T-cell (primary cell): Measurements from ENCODE around the gene CXCR4. TPM values are rescaled to one million over a fixed set of nuclear protein-coding genes. Genes with fewer than 3 reads are reported as not detected.
A peak's percentile ranks its signal among the peaks of the same experiment; 100 is the strongest.

Source experiments
- ATAC-seq, 4 experiments: fragments of 200-7000 bp in 3 of 4; fragments of 150-1000 bp in 1 of 4; cut with Tn5 transposase; replicated peaks in 1 of 4; 1 replicate in 3 of 4; 2 replicates in 1 of 4; pipeline ENCODE4 v1.10.0; 2021; ENCODE audit warnings: moderate library complexity in 3 of 4, mild to moderate bottlenecking in 2 of 4, moderate number of reproducible peaks in 1 of 4
- CTCF ChIA-PET, 2 donors: fragments of 300-600 bp; sonication (Branson Sonifier 250); formaldehyde crosslinking; loops; one replicate each; lab custom pipeline; 2022; ENCODE audit warnings: antibody characterized with exemption in 2 of 2; lab: Charles Lee
- POLR2A ChIA-PET, 2 donors: fragments of 300-600 bp; sonication (Branson Sonifier 250); formaldehyde crosslinking; loops; one replicate each; lab custom pipeline; 2022; ENCODE audit warnings: antibody characterized with exemption in 2 of 2; lab: Charles Lee
- DNase-seq, 35 experiments: peaks; one replicate each; pipeline versions ENCODE4 v3.0.0 to v3.0.0-alpha.2; 2013 to 2023
- H3K27ac ChIP-seq: one replicate; pipeline ENCODE4 v1.5.1; 2013; ENCODE audit warnings: low read length
- H3K27me3 ChIP-seq, 2 experiments: replicated peaks in 1 of 2; 1 replicate in 1 of 2; 2 replicates in 1 of 2; pipeline versions ENCODE4 v1.6.1 to v1.7.0; 2013; ENCODE audit warnings: low read length in 1 of 2, mixed read lengths in 1 of 2; ENCODE audit not compliant: control insufficient read depth in 2 of 2, insufficient read depth in 2 of 2; ENCODE audit errors: extremely low read depth in 1 of 2
- H3K36me3 ChIP-seq, 2 donors: 1 replicate in 1 of 2; 2 replicates in 1 of 2; pipeline versions ENCODE4 v1.6.1 to v1.7.0; 2013; ENCODE audit warnings: low read length in 1 of 2; ENCODE audit not compliant: control insufficient read depth in 2 of 2, insufficient read depth in 1 of 2; ENCODE audit errors: extremely low read depth in 1 of 2
- H3K4me1 ChIP-seq, 2 experiments: 1 replicate in 1 of 2; 2 replicates in 1 of 2; pipeline versions ENCODE4 v1.6.1 to v1.7.0; 2013; ENCODE audit warnings: low read length in 2 of 2, mixed read lengths in 1 of 2; ENCODE audit not compliant: insufficient read depth in 2 of 2, control insufficient read depth in 1 of 2; ENCODE audit errors: extremely low read depth in 1 of 2
- H3K4me3 ChIP-seq, 2 donors: 1 replicate in 1 of 2; 2 replicates in 1 of 2; pipeline versions ENCODE4 v1.5.1 to v1.7.0; 2013; ENCODE audit warnings: mild to moderate bottlenecking in 2 of 2, low read length in 1 of 2, moderate library complexity in 1 of 2; ENCODE audit not compliant: control insufficient read depth in 1 of 2; ENCODE audit errors: extremely low read depth in 1 of 2
- H3K9me3 ChIP-seq: 2 replicates; pipeline ENCODE4 v1.7.0; 2013
- H3K27ac Mint-ChIP-seq, 2 donors: one replicate each; pipeline ENCODE4 v1.8.0; 2020 to 2021; ENCODE audit warnings: mild to moderate bottlenecking in 2 of 2, mixed read lengths in 2 of 2
- H3K27me3 Mint-ChIP-seq, 2 donors: one replicate each; pipeline ENCODE4 v1.8.0; 2021 to 2022; ENCODE audit warnings: mixed read lengths in 2 of 2
- H3K36me3 Mint-ChIP-seq: one replicate; pipeline ENCODE4 v1.8.0; 2021; ENCODE audit warnings: mixed read lengths
- H3K4me1 Mint-ChIP-seq, 3 donors: one replicate each; pipeline ENCODE4 v1.8.0; 2020 to 2022; ENCODE audit warnings: mixed read lengths in 3 of 3, mild to moderate bottlenecking in 1 of 3
- H3K4me3 Mint-ChIP-seq, 3 donors: one replicate each; pipeline ENCODE4 v1.8.0; 2020 to 2022; ENCODE audit warnings: mild to moderate bottlenecking in 3 of 3, mixed read lengths in 3 of 3, moderate library complexity in 3 of 3
- H3K9me3 Mint-ChIP-seq, 3 donors: one replicate each; pipeline ENCODE4 v1.8.0; 2020 to 2022; ENCODE audit warnings: mixed read lengths in 3 of 3
- WGBS: methylation state at CpG from one replicate; pipeline ENCODE4 v1.1.5; 2013; ENCODE audit warnings: missing lambda C conversion rate; ENCODE audit not compliant: insufficient coverage; 5-methylcytosine and 5-hydroxymethylcytosine counted together
- total RNA-seq, 35 experiments: library from RNA in 6 of 35; stranded (reverse) in 6 of 35; fragments of 120-200 nt in 1 of 35; gene quantifications; one replicate each; pipeline versions ENCODE4 v1.2.1 to v1.2.4 and lab custom pipeline; 2013 to 2026

Gene CXCR4
- total RNA-seq, 5 donors from 2014 or later (not counting 1 experiment from before 2014, with no cell fraction given): 274 to 1,514 (median 326) TPM

- H3K9me3 ChIP-seq: no peaks in the 10 kb centered on the region
- Mint-ChIP-seq H3K36me3 (no peaks in the 10 kb centered on the region), H3K9me3 (peaks cover 0 to 4% (median 0%) of the 10 kb centered on the region in 3 donors), H3K27ac (peak overlapping the region; percentile 96 to 97), H3K4me1 (peaks cover 99 to 100% (median 99%) of the 10 kb centered on the region in 3 donors), H3K27me3 (no peaks in the 10 kb centered on the region), H3K4me3 (peak overlapping the region; percentile 40 to 69 (median 67))
- H3K4me1 ChIP-seq: peaks cover 66 to 98% of the 10 kb centered on the region in 2 experiments
- ATAC-seq (peak in 3 of 4 experiments; percentile 5 to 12 (median 9)), DNase-seq (peak in 22 of 35 experiments; percentile 30 to 76 (median 55))
- H3K27ac ChIP-seq: peak overlapping the region; percentile 100
- ChIA-PET CTCF (interaction anchor here in 1 of 2 donors (0.6 to 1.1 kb wide), 3 partner anchors 21 to 220 kb away, joined by 3 read pairs; no protein-coding TSS in a partner anchor), POLR2A (interaction anchor here (0.5 to 5.7 kb wide), 18 partner anchors 9 to 392 kb away, joined by 3 to 121 read pairs (median 5); partner anchors contain the start of gene CXCR4 (in 2 of the 2))
- peak overlapping the region in 1 of 2 donors; percentile 10 for H3K4me3 ChIP-seq
- no peaks in the 10 kb centered on the region for H3K36me3 ChIP-seq
- WGBS: 0% methylated on average over 1 of the region's 2 CpGs
- no peaks in the 10 kb centered on the region for H3K27me3 ChIP-seq
Observed at GRCh38 chr2:136134126-136134525, 16.2 kb upstream of the CXCR4 start.

DNA sequence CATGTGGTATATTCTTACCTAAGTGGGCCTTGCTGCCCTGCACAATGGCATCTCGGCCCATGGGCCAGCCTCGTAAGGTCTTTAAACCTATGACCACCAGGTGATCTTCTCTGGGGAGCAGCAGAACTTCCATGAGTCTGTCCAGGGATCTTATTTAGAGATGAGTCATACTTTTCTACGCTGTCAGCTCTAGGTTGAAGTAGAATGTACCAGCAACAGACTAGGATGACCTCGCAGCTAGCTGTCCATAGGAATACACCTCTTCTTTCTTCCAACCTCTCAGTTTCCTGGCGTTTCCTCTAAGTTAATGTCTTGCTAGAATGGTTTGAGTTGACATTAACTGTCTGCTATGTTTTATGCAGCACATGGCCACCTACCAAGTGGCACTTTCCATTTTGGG lies 15.6 kb upstream of the CXCR4 start:
- Mint-ChIP-seq H3K4me1 (peaks cover 99 to 100% (median 99%) of the 10 kb centered on the region in 3 donors), H3K4me3 (peak overlapping the region; percentile 40 to 69 (median 67)), H3K9me3 (peaks cover 0 to 7% (median 0%) of the 10 kb centered on the region in 3 donors), H3K27me3 (no peaks in the 10 kb centered on the region), H3K36me3 (no peaks in the 10 kb centered on the region), H3K27ac (peak overlapping the region; percentile 96 to 97)
- WGBS: 92% methylated on average over 2 of the region's 5 CpGs
- peaks cover 70 to 99% of the 10 kb centered on the region in 2 experiments for H3K4me1 ChIP-seq
- no peaks in the 10 kb centered on the region for H3K27me3 ChIP-seq
- no peaks in the 10 kb centered on the region for H3K36me3 ChIP-seq
- CTCF ChIA-PET: interaction anchor here in 1 of 2 donors (0.9 to 1.1 kb wide), 2 partner anchors 20 to 220 kb away, joined by 3 read pairs; no protein-coding TSS in a partner anchor
- no peaks in the 10 kb centered on the region for H3K9me3 ChIP-seq
- DNase-seq (peak in 1 of 35 experiments; percentile 26), ATAC-seq (no peak)
- POLR2A ChIA-PET: interaction anchor here (0.5 to 5.7 kb wide), 15 partner anchors 8 to 249 kb away, joined by 3 to 121 read pairs (median 5); partner anchors contain the start of gene CXCR4 (in 2 of the 2)
- H3K4me3 ChIP-seq: peak overlapping the region in 1 of 2 donors; percentile 10
- H3K27ac ChIP-seq: peak overlapping the region; percentile 100

GRCh38 chr2:136133176-136133575 lies 15.2 kb upstream of the CXCR4 start:
- peaks cover 99% of the 10 kb centered on the region in 3 donors for H3K4me1 Mint-ChIP-seq
- H3K9me3 ChIP-seq: no peaks in the 10 kb centered on the region
- H3K9me3 Mint-ChIP-seq: peaks cover 0 to 7% (median 0%) of the 10 kb centered on the region in 3 donors
- peak overlapping the region; percentile 96 to 97 for H3K27ac Mint-ChIP-seq
- no peaks in the 10 kb centered on the region for H3K27me3 Mint-ChIP-seq
- H3K36me3 Mint-ChIP-seq: no peaks in the 10 kb centered on the region
- H3K4me3 ChIP-seq: no peak overlapping the region
- peaks cover 73 to 99% of the 10 kb centered on the region in 2 experiments for H3K4me1 ChIP-seq
- ChIA-PET POLR2A (interaction anchor here in 1 of 2 donors (0.5 to 6.4 kb wide), 7 partner anchors 9 to 257 kb away, joined by 3 to 94 read pairs (median 13); partner anchors contain the start of genes CXCR4 and MCM6), CTCF (interaction anchor here in 1 of 2 donors (0.9 kb wide), 1 partner anchor 20 kb away, joined by 3 read pairs; no protein-coding TSS in a partner anchor)
- peak overlapping the region; percentile 100 for H3K27ac ChIP-seq
- H3K27me3 ChIP-seq: no peaks in the 10 kb centered on the region
- DNase-seq (peak in 1 of 35 experiments; percentile 18), ATAC-seq (no peak)
- no peaks in the 10 kb centered on the region for H3K36me3 ChIP-seq
- peak overlapping the region; percentile 31 to 80 (median 69) for H3K4me3 Mint-ChIP-seq
- WGBS: 100% methylated on average over 1 of the region's 1 CpG

DNA sequence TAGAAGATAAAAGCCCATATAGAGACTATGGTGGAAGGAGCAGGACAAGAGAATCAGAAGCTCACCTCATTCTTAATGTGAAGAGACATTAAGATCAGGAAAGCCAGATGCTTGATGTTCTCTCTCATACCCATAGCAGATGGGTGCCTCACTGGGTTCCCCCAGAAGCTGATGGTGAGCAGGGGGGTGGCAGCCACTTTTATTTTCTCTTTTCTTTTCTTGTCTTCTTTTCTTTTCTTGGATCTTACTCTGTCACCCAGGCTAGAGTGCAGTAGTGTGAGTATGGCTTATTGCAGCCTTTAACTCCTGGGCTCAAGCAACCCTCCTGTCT lies 14.8 kb upstream of the CXCR4 start:
- no peaks in the 10 kb centered on the region for H3K27me3 ChIP-seq
- H3K9me3 ChIP-seq: no peaks in the 10 kb centered on the region
- ATAC-seq: no peak
- no peak for DNase-seq
- Mint-ChIP-seq H3K9me3 (peaks cover 0 to 7% (median 0%) of the 10 kb centered on the region in 3 donors), H3K27ac (peak overlapping the region; percentile 96 to 97), H3K27me3 (no peaks in the 10 kb centered on the region), H3K4me1 (peaks cover 99% of the 10 kb centered on the region in 3 donors), H3K36me3 (no peaks in the 10 kb centered on the region), H3K4me3 (peak overlapping the region; percentile 69 to 84 (median 80))
- no peaks in the 10 kb centered on the region for H3K36me3 ChIP-seq
- peaks cover 73 to 99% of the 10 kb centered on the region in 2 experiments for H3K4me1 ChIP-seq
- CTCF ChIA-PET: no interaction called here
- POLR2A ChIA-PET: interaction anchor here (0.5 to 6.4 kb wide), 8 partner anchors 8 to 256 kb away, joined by 3 to 94 read pairs (median 8); partner anchors contain the start of genes CXCR4 (in 1 of the 2) and MCM6 (in 1 of the 2)
- peak overlapping the region; percentile 100 for H3K27ac ChIP-seq
- H3K4me3 ChIP-seq: peak overlapping the region in 1 of 2 donors; percentile 43

GRCh38 chr2:136131961-136132824 lies 14.2 kb upstream of the CXCR4 start:
- POLR2A ChIA-PET: interaction anchor here (0.5 to 6.4 kb wide), 16 partner anchors 8 to 250 kb away, joined by 3 to 94 read pairs (median 6); partner anchors contain the start of gene CXCR4 (in 1 of the 2)
- Mint-ChIP-seq H3K27me3 (no peaks in the 10 kb centered on the region), H3K9me3 (peaks cover 0 to 7% (median 0%) of the 10 kb centered on the region in 3 donors), H3K36me3 (no peaks in the 10 kb centered on the region), H3K4me1 (peaks cover 99% of the 10 kb centered on the region in 3 donors), H3K4me3 (peak overlapping the region; percentile 69 to 84 (median 80)), H3K27ac (peak overlapping the region; percentile 96 to 97)
- Histone ChIP-seq H3K27ac (peak overlapping the region; percentile 100), H3K4me1 (peaks cover 73 to 99% of the 10 kb centered on the region in 2 experiments), H3K9me3 (no peaks in the 10 kb centered on the region), H3K27me3 (no peaks in the 10 kb centered on the region), H3K36me3 (no peaks in the 10 kb centered on the region), H3K4me3 (peak overlapping the region; percentile 42 to 43)
- ATAC-seq: peak; percentile 30 to 51 (median 36)
- WGBS: no CpG with 5 or more reads among the region's 16 CpGs
- CTCF ChIA-PET: interaction anchor here in 1 of 2 donors (1.1 kb wide), 1 partner anchor 13 kb away, joined by 10 read pairs; no protein-coding TSS in a partner anchor
- DNase-seq: peak; percentile 44 to 96 (median 90)
